Measurements from ENCODE around the gene FBRSL1.

- TF ChIP-seq CTCF (IDR thresholded peaks at IDR 0.05; ENCODE audit: low read length) (no peak), EZH2 (optimal IDR thresholded peaks at IDR 0.05; ENCODE audit: low read depth, low read length) (no peak)
These were observed 18.1 kb upstream of the FBRSL1 start for GRCh38 chr12:132471858-132472255.
